Sigmoid colon (tissue), 7 donors: Measurements from ENCODE around the gene KLHL30. TPM values are rescaled to one million over a fixed set of nuclear protein-coding genes. Genes with fewer than 3 reads are reported as not detected.

ENCODE experiments used
- DNase-seq: peaks from one replicate; pipeline ENCODE4 v3.0.0-alpha.2; 2019
- H3K27ac ChIP-seq, 4 donors: fragments of 200-600 bp; sonication (generic); one replicate each; pipeline ENCODE4 v1.5.1; 2016 to 2019; ENCODE audit warnings: mild to moderate bottlenecking in 1 of 4
- H3K27me3 ChIP-seq, 3 donors: fragments of 200-600 bp; sonication (generic); one replicate each; pipeline ENCODE4 v1.5.1; 2019; ENCODE audit warnings: mild to moderate bottlenecking in 1 of 3
- H3K36me3 ChIP-seq, 4 donors: fragments of 200-600 bp; sonication (generic); one replicate each; pipeline ENCODE4 v1.5.1; 2016 to 2019
- H3K4me1 ChIP-seq, 4 donors: fragments of 200-600 bp; sonication (generic); one replicate each; pipeline ENCODE4 v1.5.1; 2017 to 2019
- H3K4me3 ChIP-seq, 4 donors: fragments of 200-600 bp; sonication (generic); one replicate each; pipeline ENCODE4 v1.5.1; 2017 to 2019; ENCODE audit warnings: mild to moderate bottlenecking in 2 of 4, moderate library complexity in 1 of 4
- H3K9me3 ChIP-seq, 4 donors: fragments of 200-600 bp in 3 of 4; sonication (generic) in 3 of 4; one replicate each; pipeline versions ENCODE4 v1.5.1 to v1.6.1; 2013 to 2019
- EP300 ChIP-seq, 4 donors: sonication (generic); formaldehyde crosslinking; IDR thresholded peaks; one replicate each; pipeline ENCODE4 v1.6.1; 2017; ENCODE audit warnings: antibody characterized with exemption in 4 of 4
- POLR2A ChIP-seq, 2 donors: fragments of 450-650 bp; IDR thresholded peaks; one replicate each; pipeline ENCODE4 v1.6.1; 2016; ENCODE audit warnings: antibody characterized with exemption in 2 of 2, mild to moderate bottlenecking in 2 of 2, moderate library complexity in 2 of 2
- POLR2AphosphoS5 ChIP-seq, 4 donors: sonication (generic); formaldehyde crosslinking; IDR thresholded peaks; one replicate each; pipeline ENCODE4 v1.6.1; 2017; ENCODE audit warnings: antibody characterized with exemption in 4 of 4
- WGBS, 2 donors: extraction: QIAGEN DNeasy Blood & Tissue Kit; methylation state at CpG; one replicate each; pipeline ENCODE4 v1.1.7; 2013; 5-methylcytosine and 5-hydroxymethylcytosine counted together
- intact Hi-C: fragments of 100-400 bp; cut with DNase I; formaldehyde crosslinking; loops from one replicate; pipeline ENCODE4 v1.15.1; 2023
- polyA plus RNA-seq, 3 donors: library from polyadenylated mRNA; stranded (reverse); fragments of 200-250 nt; gene quantifications; one replicate each; pipeline ENCODE4 v1.2.3, GENCODE V29; 2013
- total RNA-seq, 4 donors: library from RNA; depleted of rRNA; stranded (reverse); fragments of >200 nt; gene quantifications; one replicate each; pipeline ENCODE4 v1.1.0, GENCODE V29; 2016
- TF ChIP-seq, protein P1 (sequence below), 4 experiments: fragments of 450-650 bp in 3 of 4; fragments of 200-600 bp in 1 of 4; IDR thresholded peaks; one replicate each; pipeline ENCODE4 v1.5.1; 2016 to 2019; ENCODE audit warnings: antibody characterized with exemption in 4 of 4, mild to moderate bottlenecking in 3 of 4, moderate library complexity in 2 of 4
- donor health status: healthy with polysubstance abuse.
- donor health status: Bipolar disorder and iron deficiency.
- donor health status: healthy.

The KLHL30 gene
- total and polyA plus RNA-seq, 7 donors, result 0.19 to 3.6 (median 0.71) TPM; not detected in 2

DNA sequence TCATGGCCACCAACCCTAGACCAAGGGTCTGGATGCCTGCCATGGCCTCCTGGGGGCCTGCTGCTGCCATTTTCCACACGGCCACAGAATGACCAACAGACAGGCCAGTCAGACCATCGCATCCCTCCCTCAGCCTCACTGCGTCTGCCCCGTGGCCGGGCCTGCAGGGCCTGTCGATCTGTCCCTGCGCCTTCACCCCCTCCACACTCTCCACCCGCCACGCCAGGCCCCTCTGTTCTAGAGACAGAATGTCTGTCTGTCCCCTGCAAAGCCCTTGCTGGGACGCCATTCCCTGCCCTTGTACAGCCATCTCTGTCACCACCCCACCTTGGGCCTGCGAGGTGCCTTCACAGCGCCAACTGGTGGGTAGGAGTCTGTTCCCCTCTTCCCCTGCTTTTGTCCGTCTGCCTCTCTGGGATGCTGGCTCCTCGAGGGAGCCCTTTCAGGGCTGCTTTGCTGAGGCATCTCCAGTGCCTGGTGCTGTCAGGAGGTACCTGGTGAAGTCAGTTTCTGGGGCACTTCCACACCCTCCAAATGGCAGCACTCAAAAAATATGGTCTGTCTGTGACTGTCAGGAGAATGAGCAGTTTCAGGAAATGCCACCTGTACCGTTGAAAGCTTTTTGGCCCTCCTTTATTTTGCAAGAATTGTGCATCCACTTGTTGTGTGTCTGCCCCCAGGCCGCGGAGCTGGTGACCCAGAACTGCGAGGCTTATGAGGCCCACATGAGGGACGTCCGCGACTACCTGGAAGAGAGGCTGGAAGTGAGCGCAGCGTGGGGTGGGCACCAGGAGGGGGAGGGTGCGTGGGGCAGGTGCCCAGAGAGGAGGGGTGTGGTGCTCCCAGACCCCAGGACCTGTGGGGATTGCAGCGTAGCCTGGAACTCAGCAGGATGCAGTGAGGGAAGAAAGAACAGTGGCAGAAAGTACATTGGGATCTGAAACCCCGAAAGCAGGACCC, 45.0 kb upstream of the KLHL30 start:
- no peaks in the 10 kb centered on the region for H3K4me1 ChIP-seq
- no peaks in the 10 kb centered on the region for H3K36me3 ChIP-seq
- no peak overlapping the region for H3K27ac ChIP-seq
- TF ChIP-seq EP300 (IDR thresholded peaks at IDR 0.05), result no peak
- TF ChIP-seq, protein P1, sequence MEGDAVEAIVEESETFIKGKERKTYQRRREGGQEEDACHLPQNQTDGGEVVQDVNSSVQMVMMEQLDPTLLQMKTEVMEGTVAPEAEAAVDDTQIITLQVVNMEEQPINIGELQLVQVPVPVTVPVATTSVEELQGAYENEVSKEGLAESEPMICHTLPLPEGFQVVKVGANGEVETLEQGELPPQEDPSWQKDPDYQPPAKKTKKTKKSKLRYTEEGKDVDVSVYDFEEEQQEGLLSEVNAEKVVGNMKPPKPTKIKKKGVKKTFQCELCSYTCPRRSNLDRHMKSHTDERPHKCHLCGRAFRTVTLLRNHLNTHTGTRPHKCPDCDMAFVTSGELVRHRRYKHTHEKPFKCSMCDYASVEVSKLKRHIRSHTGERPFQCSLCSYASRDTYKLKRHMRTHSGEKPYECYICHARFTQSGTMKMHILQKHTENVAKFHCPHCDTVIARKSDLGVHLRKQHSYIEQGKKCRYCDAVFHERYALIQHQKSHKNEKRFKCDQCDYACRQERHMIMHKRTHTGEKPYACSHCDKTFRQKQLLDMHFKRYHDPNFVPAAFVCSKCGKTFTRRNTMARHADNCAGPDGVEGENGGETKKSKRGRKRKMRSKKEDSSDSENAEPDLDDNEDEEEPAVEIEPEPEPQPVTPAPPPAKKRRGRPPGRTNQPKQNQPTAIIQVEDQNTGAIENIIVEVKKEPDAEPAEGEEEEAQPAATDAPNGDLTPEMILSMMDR (IDR thresholded peaks at IDR 0.05), result no peak
- TF ChIP-seq POLR2AphosphoS5 (IDR thresholded peaks at IDR 0.05), result no peak
- no peak for TF ChIP-seq POLR2A (IDR thresholded peaks at IDR 0.05)
- WGBS, 2 donors, result 92% methylated on average over 26 of the region's 26 CpGs
- H3K4me3 ChIP-seq, result no peak overlapping the region
- DNase-seq, result no peak
- H3K9me3 ChIP-seq, result no peaks in the 10 kb centered on the region
- intact Hi-C loops, result no loop called here
- H3K27me3 ChIP-seq, result no peaks in the 10 kb centered on the region

DNA sequence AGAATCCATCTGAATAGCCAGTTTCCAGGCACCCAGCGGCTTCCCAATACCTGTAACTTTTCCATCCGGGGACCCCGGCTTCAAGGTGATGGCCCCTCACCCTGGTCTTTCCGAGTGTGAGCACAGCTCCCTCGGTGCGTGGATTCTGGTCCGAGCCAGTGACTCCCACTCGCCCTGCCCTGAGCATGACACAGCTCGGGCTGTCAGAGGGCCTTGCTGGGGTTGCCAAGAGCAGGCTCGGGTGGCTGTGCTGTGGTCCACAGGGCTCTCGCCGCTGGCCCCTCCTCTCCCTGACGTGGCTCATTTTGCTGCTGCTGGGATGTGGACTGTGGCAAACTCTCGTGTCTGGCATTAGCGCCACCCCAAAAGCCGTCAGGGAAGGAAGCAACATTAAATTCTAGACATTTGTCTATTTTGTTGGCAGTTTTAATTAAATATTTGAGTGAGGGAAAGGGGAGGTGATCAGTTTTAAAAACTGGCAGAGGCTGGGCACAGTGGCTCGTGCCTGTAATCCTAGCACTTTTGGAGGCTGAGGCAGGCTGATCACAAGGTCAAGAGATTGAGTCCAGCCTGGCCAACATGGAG, 43.9 kb upstream of the KLHL30 start:
- no peaks in the 10 kb centered on the region for H3K36me3 ChIP-seq
- intact Hi-C loops, result no loop called here
- TF ChIP-seq, protein P1 (IDR thresholded peaks at IDR 0.05), result no peak
- TF ChIP-seq EP300 (IDR thresholded peaks at IDR 0.05), result no peak
- TF ChIP-seq POLR2A (IDR thresholded peaks at IDR 0.05), result no peak
- TF ChIP-seq POLR2AphosphoS5 (IDR thresholded peaks at IDR 0.05), result no peak
- H3K27ac ChIP-seq, result no peak overlapping the region
- H3K9me3 ChIP-seq, result no peaks in the 10 kb centered on the region
- H3K4me1 ChIP-seq, result no peaks in the 10 kb centered on the region
- no peak overlapping the region for H3K4me3 ChIP-seq
- H3K27me3 ChIP-seq, result no peaks in the 10 kb centered on the region
- DNase-seq, result no peak
- 93 to 95% methylated on average over 17 of the region's 17 CpGs for WGBS, 2 donors

DNA sequence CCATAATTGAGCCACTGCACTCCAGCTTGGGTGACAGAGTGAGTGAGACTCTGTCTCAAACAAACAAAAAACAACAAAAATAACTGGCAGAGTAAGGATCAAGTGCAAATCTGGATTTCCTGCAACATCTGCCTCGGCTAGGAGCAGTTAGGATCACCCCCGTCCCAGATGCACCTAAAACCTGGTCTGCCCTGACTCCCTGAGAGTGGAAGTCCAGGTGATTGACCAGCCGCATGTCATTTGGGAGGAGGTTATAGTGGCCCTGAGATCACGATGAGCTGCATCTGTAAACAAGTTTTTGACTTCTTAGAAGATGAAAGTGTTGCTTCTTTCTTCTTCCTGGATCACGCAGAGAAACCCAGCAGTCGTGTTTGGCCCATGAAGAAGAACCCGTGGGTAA, 43.3 kb upstream of the KLHL30 start:
- Histone ChIP-seq H3K4me3 (no peak overlapping the region), H3K27ac (no peak overlapping the region), H3K4me1 (no peaks in the 10 kb centered on the region), H3K9me3 (no peaks in the 10 kb centered on the region), H3K36me3 (no peaks in the 10 kb centered on the region), H3K27me3 (no peaks in the 10 kb centered on the region)
- 84 to 87% methylated on average over 7 of the region's 7 CpGs for WGBS, 2 donors
- TF ChIP-seq POLR2A (IDR thresholded peaks at IDR 0.05), result no peak
- intact Hi-C loops, result no loop called here
- no peak for DNase-seq

DNA sequence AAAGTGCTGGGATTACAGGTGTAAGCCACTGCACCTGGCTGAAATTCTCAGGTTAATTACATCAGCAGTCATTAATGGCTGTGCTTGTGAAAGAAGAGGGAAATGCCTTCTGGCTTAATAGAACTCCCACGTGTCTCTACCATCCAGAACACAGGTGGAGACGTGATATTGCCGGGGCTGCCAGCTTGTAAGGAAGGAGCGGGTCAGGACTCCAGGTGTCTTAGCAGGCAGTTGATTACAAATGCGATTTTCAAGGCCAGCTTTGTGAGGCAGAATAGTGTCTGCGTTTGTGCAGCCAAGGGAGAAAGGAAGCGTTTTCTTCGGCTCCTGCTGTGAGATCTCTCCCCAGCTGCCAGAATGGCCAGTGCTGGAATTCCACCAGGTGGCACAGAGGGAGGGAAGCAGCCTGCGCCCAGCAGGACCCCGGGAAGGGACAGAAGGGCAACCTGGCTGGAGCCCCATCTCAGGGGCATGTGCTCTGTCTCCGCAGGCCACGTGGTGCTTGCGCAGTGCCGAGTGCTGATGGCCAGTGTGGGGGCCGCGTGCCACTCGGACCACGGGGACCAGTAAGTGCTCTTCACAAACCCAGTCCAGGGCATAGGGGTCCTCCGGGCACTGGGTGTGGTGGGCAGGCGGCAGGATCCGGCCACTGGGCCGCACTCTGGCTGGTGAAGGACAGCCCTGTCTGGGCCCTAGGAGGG, 42.0 kb upstream of the KLHL30 start:
- Histone ChIP-seq H3K4me1 (no peaks in the 10 kb centered on the region), H3K36me3 (no peaks in the 10 kb centered on the region), H3K27me3 (no peaks in the 10 kb centered on the region), H3K27ac (no peak overlapping the region), H3K4me3 (no peak overlapping the region), H3K9me3 (no peaks in the 10 kb centered on the region)
- intact Hi-C loops, result no loop called here
- TF ChIP-seq EP300 (IDR thresholded peaks at IDR 0.05) (no peak), POLR2A (IDR thresholded peaks at IDR 0.05) (no peak), POLR2AphosphoS5 (IDR thresholded peaks at IDR 0.05) (no peak)
- TF ChIP-seq, protein P1 (IDR thresholded peaks at IDR 0.05), result no peak
- DNase-seq, result no peak
- WGBS, 2 donors, result 86 to 93% methylated on average over 22 of the region's 22 CpGs
